Astrocyte of the cerebellum (primary cell): Measurements from ENCODE around the gene ISG15.

Experiments used
- DNase-seq: peaks from one replicate; pipeline ENCODE4 v3.0.0-alpha.2; 2011; ENCODE audit warnings: low read depth
- H3K4me3 ChIP-seq: 2 replicates; pipeline ENCODE4 v1.5.1; 2011; ENCODE audit warnings: mild to moderate bottlenecking, low read depth, low read length, moderate library complexity
- in situ Hi-C: cut with HindIII; loops from 2 replicates; pipeline ENCODE4 v1.10.0; 2017; ENCODE audit warnings: low sequenced_read_pairs
- TF ChIP-seq, protein P1 (sequence below): IDR thresholded peaks from 2 replicates; pipeline ENCODE4 v1.5.1; 2012; ENCODE audit warnings: low read length, low read depth, moderate library complexity, mild to moderate bottlenecking; ENCODE audit errors: missing control alignments

The ISG15 gene

DNA sequence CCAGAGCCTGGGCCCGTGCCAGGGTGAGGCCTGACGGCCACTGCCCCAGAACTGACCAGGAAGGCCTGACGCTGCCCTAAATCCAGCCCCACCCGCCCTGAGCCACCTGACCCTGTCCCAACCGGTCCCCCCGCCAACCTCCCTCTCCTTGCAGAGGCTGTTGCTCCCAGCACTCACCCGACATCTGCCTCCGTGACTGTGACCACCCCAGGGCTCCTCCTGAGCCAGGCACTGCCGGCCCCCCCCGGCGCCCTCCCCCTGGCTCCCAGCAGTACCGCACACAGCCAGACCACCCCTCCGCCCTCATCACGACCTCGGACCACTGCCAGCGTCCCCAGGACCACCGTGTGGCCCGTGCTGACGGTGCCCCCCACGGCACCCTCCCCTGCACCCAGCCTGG lies 32.9 kb downstream of the ISG15 start:
- no peak overlapping the region for H3K4me3 ChIP-seq
- TF ChIP-seq, protein P1, sequence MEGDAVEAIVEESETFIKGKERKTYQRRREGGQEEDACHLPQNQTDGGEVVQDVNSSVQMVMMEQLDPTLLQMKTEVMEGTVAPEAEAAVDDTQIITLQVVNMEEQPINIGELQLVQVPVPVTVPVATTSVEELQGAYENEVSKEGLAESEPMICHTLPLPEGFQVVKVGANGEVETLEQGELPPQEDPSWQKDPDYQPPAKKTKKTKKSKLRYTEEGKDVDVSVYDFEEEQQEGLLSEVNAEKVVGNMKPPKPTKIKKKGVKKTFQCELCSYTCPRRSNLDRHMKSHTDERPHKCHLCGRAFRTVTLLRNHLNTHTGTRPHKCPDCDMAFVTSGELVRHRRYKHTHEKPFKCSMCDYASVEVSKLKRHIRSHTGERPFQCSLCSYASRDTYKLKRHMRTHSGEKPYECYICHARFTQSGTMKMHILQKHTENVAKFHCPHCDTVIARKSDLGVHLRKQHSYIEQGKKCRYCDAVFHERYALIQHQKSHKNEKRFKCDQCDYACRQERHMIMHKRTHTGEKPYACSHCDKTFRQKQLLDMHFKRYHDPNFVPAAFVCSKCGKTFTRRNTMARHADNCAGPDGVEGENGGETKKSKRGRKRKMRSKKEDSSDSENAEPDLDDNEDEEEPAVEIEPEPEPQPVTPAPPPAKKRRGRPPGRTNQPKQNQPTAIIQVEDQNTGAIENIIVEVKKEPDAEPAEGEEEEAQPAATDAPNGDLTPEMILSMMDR = no peak
- DNase-seq = no peak
- in situ Hi-C loops = no loop called here

DNA sequence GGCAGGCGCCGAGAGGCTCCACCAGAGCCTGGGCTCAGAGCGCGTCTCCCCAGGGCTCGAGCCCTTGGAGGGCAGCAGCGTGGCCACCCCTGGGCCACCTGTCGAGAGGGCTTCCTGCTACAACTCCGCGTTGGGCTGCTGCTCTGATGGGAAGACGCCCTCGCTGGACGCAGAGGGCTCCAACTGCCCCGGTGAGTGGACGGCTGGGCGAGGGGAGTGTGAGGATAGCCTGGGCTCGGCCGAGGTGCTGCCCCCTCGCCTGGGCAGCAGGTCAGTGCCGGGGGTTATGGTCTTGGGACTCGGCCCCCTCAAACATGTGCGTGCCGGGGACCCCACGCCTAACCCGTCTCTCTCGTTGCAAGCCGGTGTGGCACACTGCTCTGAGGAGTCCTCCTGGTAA lies 33.5 kb downstream of the ISG15 start:
- DNase-seq = no peak
- no peak overlapping the region for H3K4me3 ChIP-seq
- TF ChIP-seq, protein P1 = no peak
- in situ Hi-C loops = no loop called here

DNA sequence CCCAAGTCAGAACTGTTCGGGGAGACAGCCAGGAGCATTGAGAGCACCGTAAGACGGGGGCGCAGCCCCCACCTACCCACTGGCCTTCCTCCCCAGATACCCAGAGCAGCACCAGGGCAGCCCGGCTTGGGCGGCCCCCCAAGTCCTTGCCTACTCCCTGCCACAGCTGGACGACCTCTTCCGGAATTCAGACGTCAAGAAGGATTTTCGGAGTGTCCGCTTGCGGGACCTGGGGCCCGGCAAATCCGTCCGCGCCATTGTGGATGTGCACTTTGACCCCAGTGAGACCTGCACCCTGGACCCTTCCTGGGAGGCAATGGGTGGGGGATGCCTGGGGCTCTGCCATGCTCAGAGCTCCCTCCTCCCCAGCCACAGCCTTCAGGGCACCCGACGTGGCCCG lies 34.1 kb downstream of the ISG15 start:
- in situ Hi-C loops = no loop called here
- no peak for DNase-seq
- TF ChIP-seq, protein P1 = no peak
- H3K4me3 ChIP-seq = no peak overlapping the region

DNA sequence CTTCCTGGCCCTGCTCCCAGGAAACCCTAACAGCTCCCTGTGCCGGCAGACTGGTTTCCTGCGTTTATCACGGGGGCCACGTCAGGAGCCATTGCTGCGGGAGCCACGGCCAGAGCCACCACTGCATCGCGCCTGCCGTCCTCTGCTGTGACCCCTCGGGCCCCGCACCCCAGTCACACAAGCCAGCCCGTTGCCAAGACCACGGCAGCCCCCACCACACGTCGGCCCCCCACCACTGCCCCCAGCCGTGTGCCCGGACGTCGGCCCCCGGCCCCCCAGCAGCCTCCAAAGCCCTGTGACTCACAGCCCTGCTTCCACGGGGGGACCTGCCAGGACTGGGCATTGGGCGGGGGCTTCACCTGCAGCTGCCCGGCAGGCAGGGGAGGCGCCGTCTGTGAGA lies 34.7 kb downstream of the ISG15 start:
- no peak overlapping the region for H3K4me3 ChIP-seq
- TF ChIP-seq, protein P1 = no peak
- in situ Hi-C loops = no loop called here
- no peak for DNase-seq

DNA sequence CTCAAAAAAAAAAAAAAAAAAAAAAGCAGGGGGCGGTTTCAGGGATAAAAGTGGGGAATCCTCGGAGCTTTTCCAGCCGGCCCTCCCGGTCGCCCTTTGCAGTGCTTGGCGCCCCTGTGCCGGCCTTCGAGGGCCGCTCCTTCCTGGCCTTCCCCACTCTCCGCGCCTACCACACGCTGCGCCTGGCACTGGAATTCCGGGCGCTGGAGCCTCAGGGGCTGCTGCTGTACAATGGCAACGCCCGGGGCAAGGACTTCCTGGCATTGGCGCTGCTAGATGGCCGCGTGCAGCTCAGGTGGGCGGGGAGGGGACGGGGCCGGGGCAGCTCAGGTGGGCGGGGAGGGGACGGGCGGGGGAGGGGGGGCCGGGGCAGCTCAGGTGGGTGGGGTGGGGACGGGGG lies 35.5 kb downstream of the ISG15 start:
- no peak for DNase-seq
- no peak overlapping the region for H3K4me3 ChIP-seq
- TF ChIP-seq, protein P1 = no peak
- in situ Hi-C loops = no loop called here

DNA sequence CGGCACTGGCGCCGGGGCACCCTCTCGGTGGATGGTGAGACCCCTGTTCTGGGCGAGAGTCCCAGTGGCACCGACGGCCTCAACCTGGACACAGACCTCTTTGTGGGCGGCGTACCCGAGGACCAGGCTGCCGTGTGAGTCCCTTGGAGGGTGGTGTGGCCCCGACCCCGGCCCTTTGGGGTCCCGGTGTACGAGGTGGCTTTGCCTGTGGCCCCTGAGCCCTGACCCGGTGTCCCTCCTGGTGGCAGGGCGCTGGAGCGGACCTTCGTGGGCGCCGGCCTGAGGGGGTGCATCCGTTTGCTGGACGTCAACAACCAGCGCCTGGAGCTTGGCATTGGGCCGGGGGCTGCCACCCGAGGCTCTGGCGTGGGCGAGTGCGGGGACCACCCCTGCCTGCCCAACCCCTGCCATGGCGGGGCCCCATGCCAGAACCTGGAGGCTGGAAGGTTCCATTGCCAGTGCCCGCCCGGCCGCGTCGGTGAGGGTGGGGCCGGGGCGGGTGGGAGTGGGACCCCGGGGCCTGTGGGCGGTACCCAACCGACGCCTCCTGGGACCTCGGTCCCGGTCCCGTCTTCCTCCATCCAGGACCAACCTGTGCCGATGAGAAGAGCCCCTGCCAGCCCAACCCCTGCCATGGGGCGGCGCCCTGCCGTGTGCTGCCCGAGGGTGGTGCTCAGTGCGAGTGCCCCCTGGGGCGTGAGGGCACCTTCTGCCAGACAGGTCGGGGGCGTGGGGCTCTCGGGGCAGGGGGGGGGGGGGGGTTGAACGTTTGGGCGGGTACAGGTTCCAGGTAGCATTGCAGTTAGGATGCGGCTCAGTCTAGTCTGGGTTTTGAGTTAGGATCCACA lies 36.2 kb downstream of the ISG15 start:
- in situ Hi-C loops = no loop called here
- TF ChIP-seq, protein P1 = no peak

More for the DNA sequence above, 36.2 kb downstream of the ISG15 start:
- H3K4me3 ChIP-seq = no peak overlapping the region
- no peak for DNase-seq
